Stimulated activated effector memory CD8-positive, alpha-beta T cell treated with anti-CD3 and anti-CD28 coated beads, Interleukin-12 subunit alpha, Interleukin-12 subunit beta, amount 100 ng/mL, for 72 hours (primary cell): ENCODE measurements around the gene PDE4DIP.
A peak's percentile ranks its signal among the peaks of the same experiment; 100 is the strongest.
"Not testable (repeated sequence)": the region's sequence is repeated elsewhere in the genome, so short reads cannot be mapped to it uniquely, and the experiment has no call there.

Source experiments
- ATAC-seq: fragments of 150-1000 bp; cut with Tn5 transposase; 2 replicates; pipeline ENCODE4 v1.10.0; 2021
- DNase-seq, 2 donors: peaks; one replicate each; pipeline ENCODE4 v3.0.0; 2021 to 2022; ENCODE audit warnings: low spot score in 2 of 2
- H3K27ac Mint-ChIP-seq: one replicate; pipeline ENCODE4 v1.8.0; 2022; ENCODE audit warnings: mild to moderate bottlenecking, mixed read lengths
- H3K36me3 Mint-ChIP-seq: one replicate; pipeline ENCODE4 v1.8.0; 2022; ENCODE audit warnings: mild to moderate bottlenecking, mixed read lengths
- H3K4me1 Mint-ChIP-seq: one replicate; pipeline ENCODE4 v1.8.0; 2022; ENCODE audit warnings: mixed read lengths
- H3K4me3 Mint-ChIP-seq: one replicate; pipeline ENCODE4 v1.8.0; 2022; ENCODE audit warnings: mild to moderate bottlenecking, mixed read lengths
- H3K9me3 Mint-ChIP-seq: one replicate; pipeline ENCODE4 v1.8.0; 2022; ENCODE audit warnings: mixed read lengths

PDE4DIP gene

GRCh38 chr1:148894360-148895352 lies 50.4 kb downstream of the PDE4DIP start:
- H3K36me3 Mint-ChIP-seq, H3K4me3 Mint-ChIP-seq, ATAC-seq, H3K4me1 Mint-ChIP-seq, H3K27ac Mint-ChIP-seq, H3K9me3 Mint-ChIP-seq, DNase-seq: not testable (repeated sequence)

GRCh38 chr1:148900026-148900425 lies 55.8 kb downstream of the PDE4DIP start:
- H3K27ac Mint-ChIP-seq, ATAC-seq, DNase-seq: not testable (repeated sequence)

GRCh38 chr1:148900691-148901090 lies 56.5 kb downstream of the PDE4DIP start:
- not testable (repeated sequence) for H3K9me3 Mint-ChIP-seq, H3K36me3 Mint-ChIP-seq, H3K27ac Mint-ChIP-seq, DNase-seq, H3K4me3 Mint-ChIP-seq, ATAC-seq, H3K4me1 Mint-ChIP-seq

More at GRCh38 chr1:148900026-148900425, 55.8 kb downstream of the PDE4DIP start:
- H3K4me3 Mint-ChIP-seq, H3K4me1 Mint-ChIP-seq, H3K36me3 Mint-ChIP-seq, H3K9me3 Mint-ChIP-seq: not testable (repeated sequence)

- ATAC-seq, H3K27ac Mint-ChIP-seq: not testable (repeated sequence)
These were observed 57.1 kb downstream of the PDE4DIP start for GRCh38 chr1:148901150-148901952.

GRCh38 chr1:148901953-148902341 lies 57.7 kb downstream of the PDE4DIP start:
- not testable (repeated sequence) for ATAC-seq

More at GRCh38 chr1:148901150-148901952, 57.1 kb downstream of the PDE4DIP start:
- H3K36me3 Mint-ChIP-seq, H3K4me1 Mint-ChIP-seq, DNase-seq, H3K9me3 Mint-ChIP-seq, H3K4me3 Mint-ChIP-seq: not testable (repeated sequence)

GRCh38 chr1:148909219-148909826 lies 65.1 kb downstream of the PDE4DIP start:
- H3K36me3 Mint-ChIP-seq, H3K27ac Mint-ChIP-seq, H3K9me3 Mint-ChIP-seq, ATAC-seq, H3K4me1 Mint-ChIP-seq, DNase-seq, H3K4me3 Mint-ChIP-seq: not testable (repeated sequence)

More at GRCh38 chr1:148901953-148902341, 57.7 kb downstream of the PDE4DIP start:
- not testable (repeated sequence) for H3K27ac Mint-ChIP-seq, H3K36me3 Mint-ChIP-seq, H3K4me3 Mint-ChIP-seq, H3K4me1 Mint-ChIP-seq, H3K9me3 Mint-ChIP-seq, DNase-seq

- peak; percentile 11 for ATAC-seq
- not testable (repeated sequence) for H3K9me3 Mint-ChIP-seq
These were observed 67.2 kb downstream of the PDE4DIP start for GRCh38 chr1:148911303-148911928.

GRCh38 chr1:148916222-148916621 lies 72.0 kb downstream of the PDE4DIP start:
- not testable (repeated sequence) for H3K4me1 Mint-ChIP-seq, H3K4me3 Mint-ChIP-seq, H3K27ac Mint-ChIP-seq, ATAC-seq, H3K9me3 Mint-ChIP-seq, DNase-seq, H3K36me3 Mint-ChIP-seq

More at GRCh38 chr1:148911303-148911928, 67.2 kb downstream of the PDE4DIP start:
- H3K27ac Mint-ChIP-seq, H3K36me3 Mint-ChIP-seq, H3K4me3 Mint-ChIP-seq, H3K4me1 Mint-ChIP-seq, DNase-seq: not testable (repeated sequence)

GRCh38 chr1:148916695-148917348 lies 72.6 kb downstream of the PDE4DIP start:
- not testable (repeated sequence) for H3K4me1 Mint-ChIP-seq, ATAC-seq, H3K4me3 Mint-ChIP-seq, DNase-seq, H3K36me3 Mint-ChIP-seq, H3K27ac Mint-ChIP-seq, H3K9me3 Mint-ChIP-seq

- H3K4me1 Mint-ChIP-seq, ATAC-seq, H3K36me3 Mint-ChIP-seq, H3K4me3 Mint-ChIP-seq, DNase-seq, H3K9me3 Mint-ChIP-seq, H3K27ac Mint-ChIP-seq: not testable (repeated sequence)
These were observed 74.7 kb downstream of the PDE4DIP start for GRCh38 chr1:148918836-148919447.

GRCh38 chr1:148921047-148921446 lies 76.8 kb downstream of the PDE4DIP start:
- H3K27ac Mint-ChIP-seq, H3K4me3 Mint-ChIP-seq, H3K9me3 Mint-ChIP-seq, DNase-seq, H3K36me3 Mint-ChIP-seq, H3K4me1 Mint-ChIP-seq, ATAC-seq: not testable (repeated sequence)

GRCh38 chr1:148923798-148924197 lies 79.6 kb downstream of the PDE4DIP start:
- H3K36me3 Mint-ChIP-seq, H3K4me3 Mint-ChIP-seq, H3K9me3 Mint-ChIP-seq, H3K4me1 Mint-ChIP-seq, ATAC-seq, H3K27ac Mint-ChIP-seq, DNase-seq: not testable (repeated sequence)

- not testable (repeated sequence) for H3K4me1 Mint-ChIP-seq, H3K36me3 Mint-ChIP-seq, ATAC-seq, H3K27ac Mint-ChIP-seq, H3K9me3 Mint-ChIP-seq, H3K4me3 Mint-ChIP-seq, DNase-seq
These were observed 83.4 kb downstream of the PDE4DIP start for GRCh38 chr1:148927645-148928044.

GRCh38 chr1:148929253-148929652 lies 85.0 kb downstream of the PDE4DIP start:
- not testable (repeated sequence) for ATAC-seq, H3K4me3 Mint-ChIP-seq, DNase-seq, H3K9me3 Mint-ChIP-seq, H3K4me1 Mint-ChIP-seq, H3K27ac Mint-ChIP-seq, H3K36me3 Mint-ChIP-seq
